HepG2 (cell line): ENCODE data around the gene TCEANC2. TPM values are rescaled to one million over a fixed set of nuclear protein-coding genes. Genes with fewer than 3 reads are reported as not detected.

Experiments
- DR1 ChIP-seq: sonication (generic); formaldehyde crosslinking; IDR thresholded peaks from 2 replicates; pipeline ENCODE4 v1.8.0; 2021; ENCODE audit warnings: mild to moderate bottlenecking, missing genetic modification reagents, inconsistent platforms
- DRAP1 ChIP-seq: IDR thresholded peaks from 2 replicates; pipeline ENCODE4 v1.6.1; 2016; ENCODE audit warnings: missing genetic modification reagents, missing compliant biosample characterization
- ESRRA ChIP-seq: sonication (generic); formaldehyde crosslinking; IDR thresholded peaks from 2 replicates; pipeline ENCODE4 v1.5.1; 2020; ENCODE audit warnings: mild to moderate bottlenecking, low read depth, missing genetic modification reagents
- GABPB1 ChIP-seq: IDR thresholded peaks from 2 replicates; pipeline ENCODE4 v1.6.1; 2016; ENCODE audit warnings: mild to moderate bottlenecking, missing genetic modification reagents, moderate library complexity, missing compliant biosample characterization
- HINFP ChIP-seq: sonication (generic); formaldehyde crosslinking; IDR thresholded peaks from 2 replicates; pipeline ENCODE4 v1.4.0; 2020; ENCODE audit warnings: low read depth, mild to moderate bottlenecking, missing genetic modification reagents
- HNRNPL ChIP-seq: fragments of 200-400 bp; formaldehyde crosslinking; IDR thresholded peaks from 2 replicates; pipeline ENCODE4 v1.6.1; 2017; ENCODE audit warnings: mild to moderate bottlenecking, low read depth, low read length
- MED13 ChIP-seq: sonication (generic); formaldehyde crosslinking; IDR thresholded peaks from 2 replicates; pipeline ENCODE4 v1.5.0; 2020; ENCODE audit warnings: missing genetic modification reagents
- NCOR1 ChIP-seq: fragments of 200-600 bp; sonication (generic); IDR thresholded peaks from 2 replicates; pipeline ENCODE4 v1.7.0; 2017; ENCODE audit warnings: antibody characterized with exemption, low read length, borderline replicate concordance
- NFAT5 ChIP-seq: sonication (generic); formaldehyde crosslinking; IDR thresholded peaks from 2 replicates; pipeline ENCODE4 v1.4.0; 2020; ENCODE audit warnings: missing genetic modification reagents
- PATZ1 ChIP-seq: sonication (generic); formaldehyde crosslinking; IDR thresholded peaks from 2 replicates; pipeline ENCODE4 v1.4.0; 2020; ENCODE audit warnings: missing genetic modification reagents
- SMC3 ChIP-seq: IDR thresholded peaks from 2 replicates; pipeline ENCODE4 v1.6.1; 2011; ENCODE audit warnings: low read length, improper control_type of control experiment
- SP1 ChIP-seq, 2 experiments: fragments of 450-650 bp in 1 of 2; sonication (generic) in 1 of 2; formaldehyde crosslinking in 1 of 2; IDR thresholded peaks; 2 replicates each; pipeline versions ENCODE4 v1.4.0 to v1.6.1; 2016 to 2020; ENCODE audit warnings: missing genetic modification reagents in 1 of 2
- STAG1 ChIP-seq: sonication (generic); formaldehyde crosslinking; IDR thresholded peaks from 2 replicates; pipeline ENCODE4 v1.4.0; 2020; ENCODE audit warnings: missing genetic modification reagents
- ZBTB38 ChIP-seq: sonication (generic); formaldehyde crosslinking; IDR thresholded peaks from 2 replicates; pipeline ENCODE4 v1.5.1; 2020; ENCODE audit warnings: mild to moderate bottlenecking, missing genetic modification reagents
- ZNF484 ChIP-seq: sonication (generic); formaldehyde crosslinking; IDR thresholded peaks from 2 replicates; pipeline ENCODE4 v1.5.1; 2020; ENCODE audit warnings: mild to moderate bottlenecking, low read depth, missing genetic modification reagents, borderline replicate concordance
- ZNF543 ChIP-seq: sonication (generic); formaldehyde crosslinking; IDR thresholded peaks from 2 replicates; pipeline ENCODE4 v1.4.0; 2020; ENCODE audit warnings: mild to moderate bottlenecking, missing genetic modification reagents
- polyA plus RNA-seq, 8 experiments: library from polyadenylated mRNA; depleted of rRNA in 3 of 8; stranded (reverse) in 7 of 8; unstranded in 1 of 8; fragments of >200 nt; fragmentation: Illumina TruSeq in 4 of 8; extraction: Trizol in 4 of 8; gene quantifications; 2 replicates each; pipeline versions ENCODE4 v1.2.1 to v1.2.3, GENCODE V29; 2011 to 2016; ENCODE audit warnings: low read depth in 4 of 8, missing spikeins in 1 of 8, mixed read lengths in 1 of 8; ENCODE audit not compliant: insufficient read depth in 1 of 8
- total RNA-seq, 5 experiments: library from RNA; depleted of rRNA; stranded (reverse); fragments of >200 nt; fragmentation: Illumina TruSeq; extraction: Trizol; gene quantifications; 2 replicates each; pipeline ENCODE4 v1.2.3, GENCODE V29; 2016; ENCODE audit warnings: low read depth in 1 of 5

The TCEANC2 gene
- total and polyA plus RNA-seq, 2 of the 13 experiments (the other 11 are each of a cell fraction or from before 2014, with no cell fraction given), result 3.8 to 5.0 TPM

- peak; percentile 22; the same call in 1 of the 2 replicates for TF ChIP-seq SMC3
- no peak for TF ChIP-seq HINFP (CRISPR knock-in tag)
- TF ChIP-seq NFAT5, result no peak
- 0 out of 2 replicates have a peak, but pooled peaks have one; percentile 39 for TF ChIP-seq ESRRA (CRISPR knock-in tag)
- 0 out of 2 replicates have a peak, but pooled peaks have one; percentile 30 for TF ChIP-seq HNRNPL
- TF ChIP-seq GABPB1 (CRISPR knock-in tag), result peak; percentile 47; the same call in 1 of the 2 replicates
- TF ChIP-seq ZNF484 (CRISPR knock-in tag), result no peak
- TF ChIP-seq NCOR1, result no peak
- TF ChIP-seq ZNF543 (CRISPR knock-in tag), result no peak
- peak; percentile 85 for TF ChIP-seq STAG1
- TF ChIP-seq PATZ1 (CRISPR knock-in tag), result peak; percentile 35; the same call in 1 of the 2 replicates
- no peak for TF ChIP-seq DR1 (CRISPR knock-in tag)
- 0 out of 2 replicates have a peak, but pooled peaks have one; percentile 22 for TF ChIP-seq ZBTB38 (CRISPR knock-in tag)
- 0 out of 2 replicates have a peak, but pooled peaks have one; percentile 15 for TF ChIP-seq DRAP1 (CRISPR knock-in tag)
- no peak for TF ChIP-seq MED13 (CRISPR knock-in tag)
- no peak for TF ChIP-seq SP1 (IDR thresholded peaks at IDR 0.05)
- no peak for TF ChIP-seq SP1 (CRISPR knock-in tag; IDR thresholded peaks at IDR 0.05)
These were observed 68.2 kb downstream of the TCEANC2 start (continued) for GRCh38 chr1:54121482-54122134.
